Brain pericyte (primary cell): ENCODE results near the gene CDK14.

ENCODE experiments used
- DNase-seq: peaks from one replicate; pipeline ENCODE4 v3.0.0-alpha.2; 2012; ENCODE audit warnings: low read depth, low spot score

Gene CDK14

GRCh38 chr7:90595801-90596670, at the start of gene CDK14:
Gene CDK14, plus strand, starts transcription at chr7:90596321. Its CDS starts 307 bp downstream, at chr7:90596628.
- no peak for DNase-seq

- no peak for DNase-seq
Observed at GRCh38 chr7:90551036-90551435, 45.1 kb upstream of the CDK14 start.

- DNase-seq = no peak
Observed at GRCh38 chr7:90552521-90552920, 43.6 kb upstream of the CDK14 start.

- DNase-seq = no peak
Observed at GRCh38 chr7:90560730-90561129, 35.4 kb upstream of the CDK14 start.

GRCh38 chr7:90563286-90563685, 32.8 kb upstream of the CDK14 start:
- no peak for DNase-seq

- DNase-seq = no peak
Observed at GRCh38 chr7:90564455-90564854, 31.7 kb upstream of the CDK14 start.

GRCh38 chr7:90568213-90568612, 27.9 kb upstream of the CDK14 start:
- DNase-seq = no peak

- no peak for DNase-seq
Observed at GRCh38 chr7:90569368-90569767, 26.8 kb upstream of the CDK14 start.

GRCh38 chr7:90570373-90570959, 25.7 kb upstream of the CDK14 start:
- no peak for DNase-seq

- no peak for DNase-seq
Observed at GRCh38 chr7:90574146-90574819, 21.8 kb upstream of the CDK14 start.

GRCh38 chr7:90574820-90575187, 21.3 kb upstream of the CDK14 start:
- no peak for DNase-seq

GRCh38 chr7:90579181-90579688, 16.9 kb upstream of the CDK14 start:
- no peak for DNase-seq

- no peak for DNase-seq
Observed at GRCh38 chr7:90580051-90580450, 16.1 kb upstream of the CDK14 start.

GRCh38 chr7:90582164-90582563, 14.0 kb upstream of the CDK14 start:
- DNase-seq = no peak

GRCh38 chr7:90584378-90584777, 11.7 kb upstream of the CDK14 start:
- no peak for DNase-seq

- no peak for DNase-seq
Observed at GRCh38 chr7:90586091-90586490, 10.0 kb upstream of the CDK14 start.

- DNase-seq = no peak
Observed at GRCh38 chr7:90587766-90588165, 8.4 kb upstream of the CDK14 start.

GRCh38 chr7:90592033-90592432, 4.1 kb upstream of the CDK14 start:
- DNase-seq = no peak

GRCh38 chr7:90593205-90593604, 2.9 kb upstream of the CDK14 start:
- no peak for DNase-seq

GRCh38 chr7:90594751-90595317, 1.3 kb upstream of the CDK14 start:
- no peak for DNase-seq

- no peak for DNase-seq
Observed at GRCh38 chr7:90595342-90595800, 750 bp upstream of the CDK14 start.
